Mononuclear cell (primary cell): ENCODE results near the gene PSG1. TPM values are rescaled to one million over a fixed set of nuclear protein-coding genes. Genes with fewer than 3 reads are reported as not detected.
"Not testable (repeated sequence)": the region's sequence is repeated elsewhere in the genome, so short reads cannot be mapped to it uniquely, and the experiment has no call there.

Experiments
- H3K27me3 ChIP-seq: 2 replicates; pipeline ENCODE4 v1.6.0; 2011; ENCODE audit warnings: low read length, control low read depth; ENCODE audit not compliant: insufficient read depth
- H3K4me1 ChIP-seq: 2 replicates; pipeline ENCODE4 v1.5.1; 2011; ENCODE audit warnings: mild to moderate bottlenecking, low read length, control low read depth; ENCODE audit not compliant: insufficient read depth
- H3K4me3 ChIP-seq: 2 replicates; pipeline ENCODE4 v1.5.1; 2011; ENCODE audit warnings: mild to moderate bottlenecking, low read length, moderate library complexity
- H3K9me3 ChIP-seq: 2 replicates; pipeline ENCODE4 v1.5.1; 2011; ENCODE audit warnings: low read depth, mild to moderate bottlenecking, control low read depth, low read length
- total RNA-seq: library from RNA; depleted of rRNA; stranded (reverse); fragments of >200 nt; gene quantifications from one replicate; pipeline ENCODE4 v1.2.3, GENCODE V29; 2012

Gene PSG1
- total RNA-seq, 1 donor = not detected

DNA sequence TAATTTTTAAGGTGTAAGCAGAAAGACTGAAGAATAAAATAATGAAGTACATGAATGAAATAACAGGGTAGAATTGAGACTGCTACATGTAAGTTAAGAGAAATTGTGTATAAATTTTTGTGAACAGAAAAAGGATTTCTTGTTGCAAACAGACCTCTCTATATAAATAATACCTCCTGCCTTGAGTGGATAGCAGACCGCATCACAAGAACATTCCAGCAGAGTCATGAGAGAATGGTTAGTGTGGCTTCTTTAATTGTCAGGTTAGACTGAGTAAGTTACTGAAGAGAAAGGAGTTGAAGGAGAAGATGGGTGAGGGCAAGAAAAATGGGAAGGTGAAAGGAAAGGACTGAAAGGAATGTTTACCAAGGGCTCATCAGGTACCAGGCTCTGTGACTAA lies 19.6 kb upstream of the PSG1 start:
- not testable (repeated sequence) for H3K4me1 ChIP-seq, H3K27me3 ChIP-seq, H3K4me3 ChIP-seq, H3K9me3 ChIP-seq

- H3K9me3 ChIP-seq, H3K4me3 ChIP-seq, H3K4me1 ChIP-seq, H3K27me3 ChIP-seq: not testable (repeated sequence)
These were observed 19.1 kb upstream of the PSG1 start for GRCh38 chr19:42898656-42899055.

DNA sequence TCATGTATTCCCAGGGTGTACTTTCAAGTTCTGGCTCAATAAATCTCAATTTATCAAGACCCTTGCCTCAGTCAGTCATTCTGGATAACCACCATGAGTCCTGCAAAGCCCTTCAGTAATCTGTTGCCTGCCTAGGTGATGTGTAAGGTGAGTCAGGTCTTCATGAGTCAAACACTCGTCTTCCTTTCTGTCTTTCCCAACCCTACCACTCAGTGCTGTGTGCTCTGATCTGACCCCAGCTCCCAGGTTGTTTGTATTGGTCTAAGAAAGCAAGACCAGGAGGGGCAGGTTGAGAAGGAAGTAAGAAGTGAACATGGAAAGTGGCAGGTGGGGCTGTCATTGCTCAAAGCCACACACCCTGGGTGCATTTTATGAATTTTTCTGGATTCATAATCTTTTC lies 18.2 kb upstream of the PSG1 start:
- H3K4me1 ChIP-seq, H3K27me3 ChIP-seq, H3K4me3 ChIP-seq, H3K9me3 ChIP-seq: not testable (repeated sequence)

DNA sequence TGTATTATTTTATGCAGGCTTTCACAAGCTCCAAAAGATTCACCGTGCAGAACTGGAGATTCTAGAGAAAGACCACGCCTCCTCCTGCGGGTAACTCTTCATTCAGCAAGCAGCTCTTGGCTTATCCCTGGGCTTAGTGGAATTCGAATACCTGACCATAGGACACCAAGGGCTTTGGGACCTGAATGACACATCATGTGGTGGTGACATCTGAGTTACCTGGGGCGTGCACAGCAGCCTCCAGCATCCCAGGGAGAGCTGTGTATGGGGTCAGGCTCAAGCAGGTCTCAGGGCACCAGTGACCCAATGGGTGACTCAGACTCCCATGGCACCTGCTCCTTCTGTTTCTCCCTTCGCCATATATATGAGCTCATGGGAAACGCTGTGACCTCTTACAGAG lies 10.9 kb upstream of the PSG1 start:
- not testable (repeated sequence) for H3K4me1 ChIP-seq, H3K4me3 ChIP-seq, H3K27me3 ChIP-seq, H3K9me3 ChIP-seq

- H3K27me3 ChIP-seq, H3K4me3 ChIP-seq, H3K9me3 ChIP-seq, H3K4me1 ChIP-seq: not testable (repeated sequence)
These were observed 8.4 kb upstream of the PSG1 start for GRCh38 chr19:42887876-42888445.

- not testable (repeated sequence) for H3K9me3 ChIP-seq, H3K4me1 ChIP-seq, H3K27me3 ChIP-seq
These were observed 3.2 kb upstream of the PSG1 start for GRCh38 chr19:42882730-42883129.

GRCh38 chr19:42882010-42882409 lies 2.5 kb upstream of the PSG1 start:
- H3K4me3 ChIP-seq, H3K27me3 ChIP-seq, H3K4me1 ChIP-seq, H3K9me3 ChIP-seq: not testable (repeated sequence)

More at GRCh38 chr19:42882730-42883129, 3.2 kb upstream of the PSG1 start:
- not testable (repeated sequence) for H3K4me3 ChIP-seq

GRCh38 chr19:42881279-42881678 lies 1.8 kb upstream of the PSG1 start:
- H3K4me3 ChIP-seq, H3K9me3 ChIP-seq, H3K4me1 ChIP-seq, H3K27me3 ChIP-seq: not testable (repeated sequence)

- H3K27me3 ChIP-seq, H3K4me1 ChIP-seq, H3K4me3 ChIP-seq, H3K9me3 ChIP-seq: not testable (repeated sequence)
These were observed 1.1 kb upstream of the PSG1 start for GRCh38 chr19:42880621-42881020.

DNA sequence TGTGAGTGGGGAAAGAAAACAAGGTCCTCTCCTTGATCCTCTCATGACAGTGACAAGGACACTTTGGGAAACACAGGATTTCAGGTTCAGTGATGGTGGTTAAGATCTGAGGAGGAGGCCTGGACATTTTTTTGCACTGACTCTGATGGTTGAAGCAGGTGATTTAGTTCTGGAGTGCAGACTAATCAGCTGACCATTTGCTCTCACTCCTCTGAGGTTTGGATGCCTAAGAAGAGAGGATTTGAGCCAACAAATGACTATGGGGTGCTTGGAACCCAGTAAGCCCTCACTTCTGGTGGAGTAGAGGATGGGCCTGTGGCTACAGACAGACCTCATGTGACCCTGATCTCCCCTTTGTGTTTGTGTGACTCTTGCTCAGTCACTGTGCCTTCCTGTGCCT lies 2.9 kb downstream of the PSG1 start:
- H3K4me1 ChIP-seq, H3K4me3 ChIP-seq, H3K27me3 ChIP-seq, H3K9me3 ChIP-seq: not testable (repeated sequence)

DNA sequence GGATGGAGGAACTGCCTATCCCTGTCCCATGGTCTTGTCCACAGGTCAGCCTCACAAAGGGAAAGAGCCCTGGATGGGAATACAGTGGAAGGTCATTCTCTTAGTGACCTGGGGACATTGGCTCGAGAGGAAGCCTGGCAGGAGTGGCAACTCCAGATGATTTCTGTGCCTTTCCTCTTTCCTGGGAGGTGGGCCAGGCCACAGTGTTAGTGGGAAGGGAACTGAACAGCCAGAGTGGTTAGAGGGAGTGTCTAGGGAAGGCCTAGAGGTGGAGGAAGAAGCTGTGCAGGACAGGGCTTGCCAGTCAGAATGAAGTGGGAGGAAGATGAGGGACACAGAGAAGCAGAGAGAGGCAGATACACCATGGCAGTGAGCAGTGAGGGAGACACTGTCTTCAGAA lies 3.6 kb downstream of the PSG1 start:
- H3K27me3 ChIP-seq, H3K9me3 ChIP-seq, H3K4me1 ChIP-seq, H3K4me3 ChIP-seq: not testable (repeated sequence)

DNA sequence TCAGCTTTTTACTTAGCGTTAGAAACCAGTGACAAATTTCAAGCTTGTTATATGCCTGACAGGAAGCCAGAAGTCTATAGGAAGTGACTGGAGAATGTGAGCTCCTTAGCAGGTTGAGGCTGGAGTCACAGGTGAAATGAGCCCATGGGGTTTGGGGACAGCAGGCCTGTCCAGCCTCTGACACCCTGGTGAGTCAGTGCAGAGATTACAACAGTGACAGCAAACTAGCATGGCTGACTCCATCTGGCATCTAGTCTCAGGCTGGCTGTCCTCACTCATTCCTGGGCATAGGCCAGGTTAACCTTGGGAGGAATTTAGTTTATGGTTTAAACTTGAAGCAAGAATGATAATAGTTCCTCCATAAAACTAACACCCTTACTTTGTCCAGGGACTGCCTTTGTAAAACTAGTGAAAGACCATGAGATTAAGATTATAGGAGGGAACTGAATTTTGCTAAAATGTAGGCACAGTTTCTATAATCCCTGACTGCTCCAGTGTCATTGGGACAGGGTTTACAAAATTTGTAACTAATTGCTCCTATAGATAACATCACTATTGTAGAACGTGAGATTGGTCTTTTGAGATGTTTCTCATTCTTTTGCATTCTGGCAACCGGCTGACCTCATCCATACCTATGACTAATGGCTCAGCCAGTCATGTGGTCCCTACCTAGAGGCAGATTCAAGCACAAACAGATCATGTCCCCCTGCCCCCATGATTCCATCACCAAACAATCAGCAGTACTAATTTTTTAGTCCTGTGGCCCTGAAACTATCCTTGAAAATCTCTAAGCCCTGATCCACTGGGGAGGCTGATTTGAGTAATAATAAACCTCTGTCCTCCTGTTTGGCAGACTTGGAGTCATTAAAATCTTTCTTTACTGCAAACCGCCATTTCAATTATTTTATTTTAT lies 4.4 kb downstream of the PSG1 start:
- not testable (repeated sequence) for H3K4me3 ChIP-seq, H3K27me3 ChIP-seq, H3K9me3 ChIP-seq, H3K4me1 ChIP-seq

DNA sequence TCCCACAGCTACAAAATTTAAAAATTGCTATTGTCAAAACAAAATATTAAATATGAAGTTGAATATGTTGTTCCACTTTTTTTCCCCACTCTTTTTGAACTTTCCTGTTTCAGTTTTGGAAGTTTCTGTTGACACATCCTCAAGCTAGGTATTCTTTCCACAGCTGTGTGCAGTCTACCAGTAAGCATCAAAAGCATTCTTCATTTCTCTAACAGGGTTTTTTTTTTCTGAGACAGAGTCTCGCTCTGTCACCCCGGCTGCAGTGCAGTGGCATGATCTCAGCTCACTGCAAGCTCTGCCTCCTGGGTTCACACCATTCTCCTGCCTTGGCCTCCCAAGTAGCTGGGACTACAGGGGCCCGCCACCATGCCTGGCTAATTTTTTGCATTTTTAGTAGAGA lies 5.4 kb downstream of the PSG1 start:
- H3K4me3 ChIP-seq, H3K9me3 ChIP-seq, H3K27me3 ChIP-seq, H3K4me1 ChIP-seq: not testable (repeated sequence)

DNA sequence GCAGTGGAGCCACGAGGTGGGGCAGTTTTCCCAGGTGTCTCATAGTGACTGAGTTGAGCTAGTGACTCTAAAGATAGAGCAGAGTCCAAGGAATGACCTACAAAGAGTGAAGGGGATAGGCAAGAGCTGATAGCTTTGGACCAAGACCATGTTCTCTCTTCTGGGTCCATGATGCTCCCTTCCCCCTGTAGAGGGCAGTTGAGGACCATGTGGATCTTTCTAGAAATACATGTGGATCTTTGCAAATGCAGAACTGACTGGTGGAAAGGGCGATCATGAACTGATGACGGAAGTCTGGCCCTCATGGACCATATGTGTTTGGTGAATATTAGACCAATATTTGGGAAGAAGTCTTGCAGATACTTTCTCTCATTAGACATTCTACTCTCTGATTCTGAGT lies 6.9 kb downstream of the PSG1 start:
- H3K4me1 ChIP-seq = no peaks in the 10 kb centered on the region
- no peaks in the 10 kb centered on the region for H3K27me3 ChIP-seq
- no peaks in the 10 kb centered on the region for H3K9me3 ChIP-seq
- H3K4me3 ChIP-seq = no peak overlapping the region

DNA sequence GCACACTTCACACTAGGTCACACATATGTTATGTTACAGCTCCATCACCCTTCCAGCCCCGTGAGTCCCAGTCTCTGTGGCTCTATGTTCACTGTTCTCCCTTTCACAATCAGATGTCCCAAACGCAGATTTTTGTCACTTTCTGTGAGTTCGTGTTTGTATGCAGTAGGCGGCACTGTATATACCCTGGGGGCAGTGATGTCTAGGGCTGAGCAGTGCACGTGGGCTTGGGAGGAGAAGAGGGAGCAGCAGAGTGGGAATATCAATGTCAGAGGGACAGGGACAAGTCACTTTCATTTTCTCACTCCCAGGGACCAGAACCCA lies 22.0 kb downstream of the PSG1 start:
- no peak overlapping the region for H3K4me3 ChIP-seq

DNA sequence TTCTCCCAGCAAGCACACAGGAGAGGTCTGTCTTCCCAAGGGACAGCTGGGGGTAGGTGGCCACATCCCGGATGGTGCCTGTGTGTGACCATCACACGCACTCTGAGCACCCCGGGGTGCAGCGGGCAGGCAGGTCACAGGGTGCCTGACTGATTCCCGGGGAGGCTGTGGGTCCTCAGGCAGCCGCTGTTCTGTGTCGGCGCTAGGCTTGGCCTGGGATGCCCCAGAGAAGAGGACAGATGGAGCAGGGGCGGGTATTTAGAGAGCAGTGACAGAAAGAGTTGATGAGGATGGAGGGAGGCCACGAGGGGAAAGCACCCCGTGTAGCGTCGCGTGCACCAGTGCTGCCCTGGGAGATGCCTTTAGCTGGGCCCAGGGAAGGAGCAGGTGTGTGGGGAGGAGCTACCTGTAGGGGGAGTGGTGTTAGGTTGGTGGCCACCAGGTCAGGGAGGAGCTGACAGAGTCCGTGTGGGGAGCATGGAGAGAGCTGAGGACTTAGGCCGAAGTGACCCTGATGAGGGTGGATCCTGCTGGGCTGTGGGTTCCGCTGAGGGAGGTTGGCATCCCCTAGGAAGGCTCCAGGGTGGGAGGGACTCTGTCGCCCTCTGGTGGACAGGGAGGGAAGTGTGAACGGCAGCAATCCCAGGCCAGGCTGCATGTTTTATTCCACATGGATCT lies 22.5 kb downstream of the PSG1 start:
- H3K27me3 ChIP-seq, H3K4me3 ChIP-seq, H3K4me1 ChIP-seq, H3K9me3 ChIP-seq: not testable (repeated sequence)

More for the DNA sequence above, 22.0 kb downstream of the PSG1 start:
- Histone ChIP-seq H3K4me1 (no peaks in the 10 kb centered on the region), H3K9me3 (no peaks in the 10 kb centered on the region), H3K27me3 (no peaks in the 10 kb centered on the region)
